Lower leg skin (tissue), 3 donors: ENCODE data around the gene VPS33B.

Experiments
- CTCF ChIP-seq, 3 donors: fragments of 450-650 bp; IDR thresholded peaks; one replicate each; pipeline ENCODE4 v1.5.1; 2016; ENCODE audit warnings: antibody characterized with exemption in 3 of 3, mild to moderate bottlenecking in 3 of 3, moderate library complexity in 2 of 3
- POLR2A ChIP-seq, 2 donors: fragments of 450-650 bp; IDR thresholded peaks; one replicate each; pipeline ENCODE4 v1.6.1; 2016 to 2017; ENCODE audit warnings: antibody characterized with exemption in 2 of 2, mild to moderate bottlenecking in 1 of 2, moderate library complexity in 1 of 2

GRCh38 chr15:91045065-91045464 is 22.7 kb upstream of the VPS33B start:
- no peak for TF ChIP-seq CTCF (IDR thresholded peaks at IDR 0.05)
- TF ChIP-seq POLR2A (IDR thresholded peaks at IDR 0.05), result no peak
